SU-DHL-6 (cell line): ENCODE results near the gene INPP5K.

ENCODE experiments used
- H2AFZ ChIP-seq: fragments of 200-600 bp; sonication (generic); 2 replicates; pipeline ENCODE4 v1.6.1; 2014; ENCODE audit warnings: low read depth, mild to moderate bottlenecking, moderate library complexity, mixed read lengths, antibody characterized with exemption, low read length; ENCODE audit not compliant: severe bottlenecking
- H3F3A ChIP-seq: fragments of 200-600 bp; shearing (Covaris generic); 2 replicates; pipeline ENCODE4 v1.6.0; 2016; ENCODE audit warnings: antibody characterized with exemption, mild to moderate bottlenecking; ENCODE audit not compliant: insufficient read depth
- H3K27ac ChIP-seq: fragments of 200-600 bp; sonication (generic); 2 replicates; pipeline ENCODE4 v1.5.1; 2016; ENCODE audit warnings: low read depth, mild to moderate bottlenecking, low read length, moderate library complexity, mixed read lengths
- H3K27me3 ChIP-seq: fragments of 200-600 bp; sonication (generic), shearing (Covaris generic); 2 replicates; pipeline ENCODE4 v1.6.0; 2014; ENCODE audit warnings: mild to moderate bottlenecking, low read length
- H3K36me3 ChIP-seq: fragments of 200-600 bp; sonication (generic); 2 replicates; pipeline ENCODE4 v1.6.1; 2014; ENCODE audit warnings: mild to moderate bottlenecking, low read length, mixed read lengths
- H3K4me2 ChIP-seq: fragments of 300-600, 200-600 bp; shearing (Covaris generic), sonication (generic); 2 replicates; pipeline ENCODE4 v1.6.0; 2014; ENCODE audit warnings: low read length, low read depth, mild to moderate bottlenecking; ENCODE audit not compliant: poor library complexity, severe bottlenecking
- H3K4me3 ChIP-seq: fragments of 200-600 bp; sonication (generic); 2 replicates; pipeline ENCODE4 v1.5.1; 2014; ENCODE audit warnings: antibody characterized with exemption, low read length, mild to moderate bottlenecking, mixed read lengths; ENCODE audit not compliant: insufficient read depth, poor library complexity, severe bottlenecking
- H3K79me2 ChIP-seq: fragments of 200-600 bp; sonication (generic); 2 replicates; pipeline ENCODE4 v1.6.1; 2014; ENCODE audit warnings: mild to moderate bottlenecking, low read length, moderate library complexity; ENCODE audit not compliant: insufficient read depth
- H3K9ac ChIP-seq: fragments of 200-600 bp; sonication (generic); 2 replicates; pipeline ENCODE4 v1.7.0; 2014; ENCODE audit warnings: mild to moderate bottlenecking, low read length
- H3K9me2 ChIP-seq: fragments of 200-600 bp; sonication (generic); replicated peaks from 2 replicates; pipeline ENCODE4 v1.6.1; 2014; ENCODE audit warnings: low read length; ENCODE audit not compliant: insufficient read depth
- H3K9me3 ChIP-seq: fragments of 200-600 bp; sonication (generic); 2 replicates; pipeline ENCODE4 v1.6.1; 2014; ENCODE audit warnings: low read length, mixed read lengths; ENCODE audit not compliant: insufficient read depth
- H4K20me1 ChIP-seq: fragments of 200-600 bp; sonication (generic); 2 replicates; pipeline ENCODE4 v1.6.1; 2014; ENCODE audit warnings: low read depth, mild to moderate bottlenecking, antibody characterized with exemption, low read length, moderate library complexity, mixed read lengths
- CTCF ChIP-seq: fragments of 200-600 bp; sonication (generic); IDR thresholded peaks from one replicate; pipeline ENCODE4 v1.5.1; 2017; ENCODE audit warnings: antibody characterized with exemption, mild to moderate bottlenecking, low read length, moderate library complexity; ENCODE audit not compliant: insufficient read depth, poor library complexity, severe bottlenecking
- EZH2phosphoT487 ChIP-seq: fragments of 200-600 bp; sonication (generic), shearing (Covaris generic); conservative IDR thresholded peaks from 2 replicates; pipeline ENCODE4 v1.6.1; 2018; ENCODE audit warnings: mild to moderate bottlenecking, antibody characterized with exemption, low read length, moderate library complexity, mixed read lengths

The INPP5K gene

GRCh38 chr17:1557355-1558095 is 41.1 kb upstream of the INPP5K start:
- Histone ChIP-seq H3F3A (no peaks in the 10 kb centered on the region), H3K9ac (no peak overlapping the region), H2AFZ (no peak overlapping the region), H4K20me1 (no peaks in the 10 kb centered on the region; the same call in 1 of the 2 replicates), H3K27ac (no peak overlapping the region), H3K27me3 (no peaks in the 10 kb centered on the region), H3K9me3 (no peaks in the 10 kb centered on the region), H3K4me2 (no peak overlapping the region), H3K79me2 (peaks cover 27% of the 10 kb centered on the region; the same call in 1 of the 2 replicates), H3K4me3 (no peak overlapping the region), H3K36me3 (no peaks in the 10 kb centered on the region), H3K9me2 (no peaks in the 10 kb centered on the region)
- TF ChIP-seq CTCF: no peak
- no peak for TF ChIP-seq EZH2phosphoT487

- Histone ChIP-seq H3K4me3 (no peak overlapping the region), H3K27ac (no peak overlapping the region), H3K9ac (no peak overlapping the region), H3F3A (no peaks in the 10 kb centered on the region), H3K9me2 (no peaks in the 10 kb centered on the region), H3K36me3 (no peaks in the 10 kb centered on the region), H4K20me1 (no peaks in the 10 kb centered on the region), H3K9me3 (no peaks in the 10 kb centered on the region), H3K4me2 (no peak overlapping the region), H2AFZ (no peak overlapping the region), H3K27me3 (no peaks in the 10 kb centered on the region), H3K79me2 (peaks cover 17% of the 10 kb centered on the region; the same call in 1 of the 2 replicates)
- no peak for TF ChIP-seq EZH2phosphoT487
- no peak for TF ChIP-seq CTCF
Observed at GRCh38 chr17:1555651-1556471, 39.4 kb upstream of the INPP5K start.

- Histone ChIP-seq H3F3A (no peaks in the 10 kb centered on the region), H3K36me3 (no peaks in the 10 kb centered on the region), H3K9me2 (no peaks in the 10 kb centered on the region), H3K9me3 (no peaks in the 10 kb centered on the region), H3K4me3 (no peak overlapping the region), H3K79me2 (peaks cover 8% of the 10 kb centered on the region; the same call in 1 of the 2 replicates), H4K20me1 (no peaks in the 10 kb centered on the region), H3K27me3 (no peaks in the 10 kb centered on the region), H3K9ac (no peak overlapping the region), H2AFZ (no peak overlapping the region), H3K27ac (no peak overlapping the region), H3K4me2 (no peak overlapping the region)
- TF ChIP-seq EZH2phosphoT487 (no peak), CTCF (no peak)
Observed at GRCh38 chr17:1554751-1555540, 38.5 kb upstream of the INPP5K start.
